ENCODE measurements around the gene FOXS1.

The FOXS1 gene

DNA sequence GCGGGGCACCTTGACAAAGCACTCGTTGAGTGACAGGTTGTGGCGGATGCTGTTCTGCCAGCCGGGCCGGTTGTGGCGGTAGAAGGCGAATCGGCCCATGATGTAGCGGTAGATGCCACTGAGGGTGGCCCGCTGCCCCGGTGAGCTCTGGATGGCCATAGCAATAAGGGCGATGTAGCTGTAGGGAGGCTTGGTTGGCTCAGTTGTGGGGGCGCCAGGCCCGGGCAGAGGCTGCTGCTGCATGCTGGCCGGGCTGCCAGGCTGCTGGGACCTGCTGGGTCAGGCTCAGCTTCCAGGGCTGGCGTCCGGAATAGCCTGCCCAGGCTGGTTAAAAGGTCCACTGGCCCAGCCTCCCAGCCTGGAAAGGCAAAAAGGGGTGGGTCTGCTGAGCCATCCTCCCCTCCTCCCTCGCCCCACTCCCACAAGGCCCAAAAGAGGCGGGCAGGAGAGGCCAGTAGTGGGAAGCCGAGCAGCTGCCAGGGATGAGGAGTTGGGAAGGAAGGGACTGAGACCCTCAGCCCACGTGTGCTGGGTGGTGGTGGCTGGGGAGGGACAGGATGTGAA lies at the start of gene FOXS1:
Gene FOXS1, minus strand, starts transcription at position 305 of the 564 bp plus-strand sequence. Its CDS starts 62 bp downstream, at position 243.
- DNase-seq (ENCODE audit: low read depth in 3 of 3) = no peak

- DNase-seq (ENCODE audit: low read depth in 3 of 3) = no peak
These were observed 45.2 kb upstream of the FOXS1 start for GRCh38 chr20:31890646-31891045.

- no peak for DNase-seq (ENCODE audit: low read depth in 3 of 3)
These were observed 38.4 kb upstream of the FOXS1 start for GRCh38 chr20:31883829-31884228.

GRCh38 chr20:31881945-31882344 lies 36.5 kb upstream of the FOXS1 start:
- no peak for DNase-seq (ENCODE audit: low read depth in 3 of 3)

DNA sequence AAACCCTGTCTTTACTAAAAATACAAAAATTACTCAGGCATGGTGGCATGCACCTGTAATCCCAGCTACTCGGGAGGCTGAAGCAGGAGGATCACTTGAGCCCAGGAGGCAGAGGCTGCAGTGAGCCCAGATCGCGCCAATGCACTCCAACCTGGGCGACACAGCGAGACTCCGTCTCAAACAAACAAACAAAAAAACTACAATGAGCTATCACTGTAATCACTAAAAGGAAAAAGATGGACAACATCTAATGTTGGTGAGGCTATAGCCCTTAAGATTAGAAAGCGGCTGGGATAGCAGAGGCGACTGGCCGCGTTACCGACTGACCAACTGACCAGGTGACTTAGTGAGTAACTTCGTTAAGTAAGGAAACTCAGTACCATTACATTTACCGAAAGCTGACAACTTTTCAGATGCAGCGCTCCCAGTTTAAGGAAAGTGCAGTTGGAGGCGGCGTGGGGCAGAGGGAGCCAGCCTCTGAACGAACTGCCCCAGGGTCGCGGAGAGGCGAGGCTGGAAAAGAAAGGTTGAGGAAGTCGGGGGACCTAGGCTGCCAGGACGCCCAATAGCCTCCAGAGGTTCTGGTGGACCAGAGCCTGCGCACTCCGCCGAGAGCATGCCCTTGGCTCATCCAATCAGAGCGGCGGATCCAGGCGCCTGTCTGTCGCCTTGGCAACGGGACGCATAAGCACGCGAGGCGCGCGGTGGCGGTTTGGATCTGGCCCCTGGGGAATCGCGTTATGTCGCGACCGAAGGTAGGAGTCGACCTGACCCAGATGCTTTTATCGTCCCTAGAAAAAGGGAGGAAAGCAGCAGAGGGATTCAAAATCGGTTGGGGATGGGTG lies 34.0 kb upstream of the FOXS1 start:
- peak; percentile 71 to 85 (median 72) for DNase-seq (ENCODE audit: low read depth in 3 of 3)

- no peak for DNase-seq (ENCODE audit: low read depth in 3 of 3)
These were observed 32.3 kb upstream of the FOXS1 start for GRCh38 chr20:31877684-31878083.

DNA sequence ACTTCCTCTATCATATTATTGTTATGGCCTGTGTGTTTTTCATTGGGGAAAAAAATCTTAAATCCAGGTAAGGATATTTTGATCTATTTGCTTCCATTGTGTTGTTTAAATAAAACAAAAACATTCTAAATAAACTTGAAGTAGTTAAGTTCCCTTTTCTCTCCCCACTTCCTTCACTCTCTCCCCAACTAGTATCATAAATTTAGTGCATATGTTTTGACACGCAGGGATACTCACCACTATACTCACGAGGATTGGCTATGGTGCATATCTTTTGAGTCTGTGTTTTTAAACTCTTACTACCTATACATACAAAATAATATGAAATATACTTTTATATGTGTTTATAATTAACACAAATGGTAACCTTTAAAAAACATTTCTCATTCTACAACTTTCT lies 30.3 kb upstream of the FOXS1 start:
- DNase-seq (ENCODE audit: low read depth in 3 of 3) = no peak

DNA sequence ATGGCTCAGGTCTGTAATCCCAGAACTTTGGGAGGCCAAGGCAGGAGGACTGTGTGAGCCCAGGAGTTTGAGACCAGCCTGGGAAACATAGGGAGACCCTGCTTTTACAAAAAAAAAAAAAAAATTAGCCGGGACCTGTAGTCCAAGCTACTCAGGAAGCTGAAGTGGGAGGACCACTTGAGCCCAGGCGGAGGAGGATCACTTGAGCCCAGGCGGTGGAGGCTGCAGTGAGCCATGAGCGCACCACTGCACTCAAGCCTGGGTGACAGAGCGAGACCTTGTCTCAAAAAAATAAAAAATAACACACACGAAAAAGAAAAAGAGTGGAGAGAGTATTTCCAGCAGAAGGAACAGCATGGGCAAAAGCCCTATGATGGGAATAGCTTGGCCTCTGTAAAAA lies 27.0 kb upstream of the FOXS1 start:
- no peak for DNase-seq (ENCODE audit: low read depth in 3 of 3)

GRCh38 chr20:31871618-31871954 lies 26.2 kb upstream of the FOXS1 start:
- no peak for DNase-seq (ENCODE audit: low read depth in 3 of 3)

DNA sequence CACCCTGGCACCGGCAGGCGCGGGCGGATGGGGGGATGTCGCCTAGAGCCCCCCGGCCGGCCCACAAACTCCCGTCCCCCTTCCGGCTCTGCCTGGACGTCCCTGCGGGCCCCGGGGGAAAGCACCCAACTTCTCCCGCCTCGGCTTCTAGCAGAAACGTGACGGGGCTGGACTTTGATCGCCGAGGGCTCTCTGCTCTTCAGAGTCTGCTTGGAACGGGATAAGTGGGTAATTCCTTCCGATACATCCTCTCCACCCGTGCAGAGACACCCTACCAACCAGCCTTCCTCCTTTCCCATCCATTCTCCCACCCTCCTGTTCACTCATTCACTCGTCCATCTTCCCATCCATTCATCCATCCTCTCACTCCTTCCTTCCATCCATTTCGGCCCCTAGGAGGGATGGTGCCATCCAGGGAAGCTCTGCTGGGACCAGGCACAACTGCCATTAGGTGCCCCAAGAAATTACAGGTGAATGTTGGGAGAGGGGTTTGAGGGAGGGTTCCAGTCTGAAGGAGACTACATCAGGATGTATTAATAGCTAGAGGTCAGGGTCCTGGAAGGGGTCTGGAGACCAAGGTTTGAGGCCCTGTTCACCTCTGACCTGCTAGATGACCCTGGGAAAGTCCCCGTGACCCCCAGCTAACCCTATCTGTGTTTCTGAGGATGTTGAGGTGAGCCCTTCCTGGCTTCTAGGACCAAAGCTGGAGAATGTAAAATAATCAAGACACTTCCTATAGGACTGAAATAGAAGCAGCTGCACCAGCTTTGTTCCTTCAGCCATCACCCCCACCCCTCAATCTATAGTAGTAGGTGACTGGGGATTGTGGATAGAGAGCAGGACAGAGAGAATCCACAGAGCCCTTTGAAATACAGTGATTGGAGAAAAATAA lies 25.6 kb upstream of the FOXS1 start:
- DNase-seq (ENCODE audit: low read depth in 3 of 3) = no peak

- DNase-seq (ENCODE audit: low read depth in 3 of 3) = no peak
These were observed 24.7 kb upstream of the FOXS1 start, which contains the start of the genes DUSP15 and TTLL9 for GRCh38 chr20:31869942-31870725. TSS of gene DUSP15 (minus strand) at chr20:31870527. CDS start at chr20:31870337, 190 bp downstream. TSS of gene TTLL9 (plus strand) at chr20:31870634. CDS start at chr20:31871127, 493 bp downstream.

GRCh38 chr20:31869673-31869941 lies 24.2 kb upstream of the FOXS1 start:
- no peak for DNase-seq (ENCODE audit: low read depth in 3 of 3)

DNA sequence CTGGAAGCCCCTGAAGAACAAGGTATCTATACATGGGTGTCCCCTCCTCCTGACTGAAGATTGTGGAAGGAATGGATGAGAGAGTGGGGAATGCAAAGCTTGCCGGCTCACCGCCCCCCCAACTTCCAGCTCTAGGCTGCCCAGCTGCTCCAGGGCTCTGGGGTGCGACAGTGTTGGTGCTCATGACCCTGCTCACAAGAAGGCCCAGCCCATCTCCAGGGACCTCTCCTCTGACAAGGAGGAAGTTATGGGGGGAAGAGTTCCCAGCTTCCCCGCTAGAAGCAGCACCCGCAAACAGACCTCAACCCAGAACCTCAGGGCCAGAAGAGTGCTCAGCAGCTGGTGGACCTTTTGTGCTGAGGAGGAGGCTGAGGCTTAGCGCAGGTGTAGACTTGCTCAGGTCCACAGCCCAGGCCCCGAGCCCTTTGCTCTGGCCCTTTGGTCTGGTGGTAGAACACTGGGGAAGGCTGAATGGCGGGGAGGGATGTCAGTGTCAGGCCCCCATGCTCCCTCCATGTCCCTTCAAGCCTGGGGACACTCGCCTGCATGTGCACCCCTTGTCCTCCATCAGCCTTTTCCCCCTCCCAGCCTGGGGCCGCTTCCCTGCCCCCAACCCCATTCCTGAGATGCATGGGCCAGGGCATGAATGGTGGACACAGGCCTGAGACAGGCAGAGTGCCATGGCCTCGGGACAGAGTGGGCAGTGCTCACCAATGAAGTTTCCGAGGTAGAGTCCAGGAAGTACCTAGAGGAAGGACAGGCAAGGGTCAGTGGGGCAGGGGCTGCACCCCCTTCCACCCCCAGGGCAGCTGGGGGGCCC lies 23.7 kb upstream of the FOXS1 start:
- DNase-seq (ENCODE audit: low read depth in 3 of 3) = no peak

GRCh38 chr20:31866221-31866620 lies 20.8 kb upstream of the FOXS1 start:
- DNase-seq (ENCODE audit: low read depth in 3 of 3) = no peak

GRCh38 chr20:31864521-31865400 lies 19.4 kb upstream of the FOXS1 start:
- no peak for DNase-seq (ENCODE audit: low read depth in 3 of 3)

GRCh38 chr20:31863296-31864085 lies 18.1 kb upstream of the FOXS1 start:
- no peak for DNase-seq (ENCODE audit: low read depth in 3 of 3)

- DNase-seq (ENCODE audit: low read depth in 3 of 3) = no peak
These were observed 17.1 kb upstream of the FOXS1 start for GRCh38 chr20:31862506-31862905.

GRCh38 chr20:31862157-31862470 lies 16.7 kb upstream of the FOXS1 start:
- no peak for DNase-seq (ENCODE audit: low read depth in 3 of 3)
